Activated B cell treated with CpG ODN at 0.5 μM for 24 hours (primary cell): ENCODE data around the gene CORT. TPM values are rescaled to one million over a fixed set of nuclear protein-coding genes. Genes with fewer than 3 reads are reported as not detected.
"Not testable (repeated sequence)": the region's sequence is repeated elsewhere in the genome, so short reads cannot be mapped to it uniquely, and the experiment has no call there.

Experiments used
- ATAC-seq: fragments of 200-7000 bp; cut with Tn5 transposase; one replicate; pipeline ENCODE4 v1.10.0; 2021; ENCODE audit warnings: low read depth, mild to moderate bottlenecking, moderate library complexity
- CTCF ChIA-PET: fragments of 350-600 bp; sonication (Branson Sonifier 250); formaldehyde crosslinking; loops from one replicate; lab custom pipeline; 2021; ENCODE audit warnings: antibody characterized with exemption; lab: Charles Lee
- POLR2A ChIA-PET: fragments of 350-600 bp; sonication (Branson Sonifier 250); formaldehyde crosslinking; loops from one replicate; lab custom pipeline; 2021; ENCODE audit warnings: antibody characterized with exemption; lab: Charles Lee
- DNase-seq: peaks from one replicate; pipeline ENCODE4 v3.0.0; 2022
- H3K27ac Mint-ChIP-seq: one replicate; pipeline ENCODE4 v1.8.0; 2020; ENCODE audit warnings: mixed read lengths
- H3K27me3 Mint-ChIP-seq: one replicate; pipeline ENCODE4 v1.8.0; 2021; ENCODE audit warnings: mixed read lengths
- H3K36me3 Mint-ChIP-seq: one replicate; pipeline ENCODE4 v1.8.0; 2021; ENCODE audit warnings: low read depth, mixed read lengths
- H3K4me1 Mint-ChIP-seq: one replicate; pipeline ENCODE4 v1.8.0; 2021; ENCODE audit warnings: mixed read lengths
- H3K4me3 Mint-ChIP-seq: one replicate; pipeline ENCODE4 v1.8.0; 2020; ENCODE audit warnings: mild to moderate bottlenecking, mixed read lengths
- H3K9me3 Mint-ChIP-seq: one replicate; pipeline ENCODE4 v1.8.0; 2020; ENCODE audit warnings: mixed read lengths
- intact Hi-C: fragments of 100-400 bp; cut with micrococcal nuclease; formaldehyde crosslinking; loops from one replicate; pipeline ENCODE4 v1.15.1; 2024
- total RNA-seq: library from RNA; stranded (reverse); gene quantifications from 2 replicates; pipeline ENCODE4 v1.2.3, GENCODE V29; 2022
- TF ChIP-seq, protein P1 (sequence below): fragments of 200-600 bp; IDR thresholded peaks from one replicate; pipeline ENCODE4 v1.8.0; 2022; ENCODE audit warnings: antibody characterized with exemption, mild to moderate bottlenecking

Gene CORT
- total RNA-seq, 1 donor from 2014 or later = 0.49 TPM

DNA sequence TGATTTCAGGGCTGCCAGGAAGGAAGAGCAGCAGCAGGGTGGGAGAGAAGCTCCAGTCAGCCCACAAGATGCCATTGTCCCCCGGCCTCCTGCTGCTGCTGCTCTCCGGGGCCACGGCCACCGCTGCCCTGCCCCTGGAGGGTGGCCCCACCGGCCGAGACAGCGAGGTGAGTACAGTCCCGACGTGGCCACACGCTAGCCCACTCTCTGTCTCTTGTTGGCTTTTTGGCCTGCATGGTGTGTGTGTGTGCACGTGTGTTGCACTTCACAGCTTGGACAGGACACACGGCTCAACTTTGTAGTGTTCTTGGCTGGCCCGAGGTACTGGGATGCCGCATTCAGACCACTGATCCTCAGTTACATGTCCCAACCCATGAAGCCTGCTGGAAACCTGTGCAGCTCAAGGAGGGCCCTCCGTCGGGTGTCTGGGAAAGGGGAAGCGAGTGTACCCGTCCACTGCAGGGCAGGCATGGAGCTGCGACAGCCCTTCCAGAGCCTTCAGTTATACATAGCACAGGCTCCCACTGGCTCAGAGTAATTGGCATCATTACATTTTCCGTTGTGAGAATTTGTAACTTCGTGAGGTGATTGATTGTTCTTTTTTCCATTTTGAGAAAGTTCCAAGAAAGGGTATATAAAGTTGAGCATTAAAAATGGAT, 454 bp downstream of the CORT start:
- H3K36me3 Mint-ChIP-seq = no peaks in the 10 kb centered on the region
- no peaks in the 10 kb centered on the region for H3K9me3 Mint-ChIP-seq
- H3K4me3 Mint-ChIP-seq = no peak overlapping the region
- DNase-seq = no peak
- no peak overlapping the region for H3K27ac Mint-ChIP-seq
- intact Hi-C loops = no loop called here
- no peaks in the 10 kb centered on the region for H3K4me1 Mint-ChIP-seq
- POLR2A ChIA-PET = no interaction called here
- TF ChIP-seq, protein P1, sequence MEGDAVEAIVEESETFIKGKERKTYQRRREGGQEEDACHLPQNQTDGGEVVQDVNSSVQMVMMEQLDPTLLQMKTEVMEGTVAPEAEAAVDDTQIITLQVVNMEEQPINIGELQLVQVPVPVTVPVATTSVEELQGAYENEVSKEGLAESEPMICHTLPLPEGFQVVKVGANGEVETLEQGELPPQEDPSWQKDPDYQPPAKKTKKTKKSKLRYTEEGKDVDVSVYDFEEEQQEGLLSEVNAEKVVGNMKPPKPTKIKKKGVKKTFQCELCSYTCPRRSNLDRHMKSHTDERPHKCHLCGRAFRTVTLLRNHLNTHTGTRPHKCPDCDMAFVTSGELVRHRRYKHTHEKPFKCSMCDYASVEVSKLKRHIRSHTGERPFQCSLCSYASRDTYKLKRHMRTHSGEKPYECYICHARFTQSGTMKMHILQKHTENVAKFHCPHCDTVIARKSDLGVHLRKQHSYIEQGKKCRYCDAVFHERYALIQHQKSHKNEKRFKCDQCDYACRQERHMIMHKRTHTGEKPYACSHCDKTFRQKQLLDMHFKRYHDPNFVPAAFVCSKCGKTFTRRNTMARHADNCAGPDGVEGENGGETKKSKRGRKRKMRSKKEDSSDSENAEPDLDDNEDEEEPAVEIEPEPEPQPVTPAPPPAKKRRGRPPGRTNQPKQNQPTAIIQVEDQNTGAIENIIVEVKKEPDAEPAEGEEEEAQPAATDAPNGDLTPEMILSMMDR = no peak
- ATAC-seq = no peak
- H3K27me3 Mint-ChIP-seq = no peaks in the 10 kb centered on the region
- CTCF ChIA-PET = no interaction called here

GRCh38 chr1:10450836-10451235, 1.0 kb downstream of the CORT start:
- intact Hi-C loops = no loop called here
- DNase-seq (no peak), ATAC-seq (no peak)
- POLR2A ChIA-PET = no interaction called here
- H3K36me3 Mint-ChIP-seq = no peaks in the 10 kb centered on the region
- no peaks in the 10 kb centered on the region for H3K4me1 Mint-ChIP-seq
- H3K27me3 Mint-ChIP-seq = no peaks in the 10 kb centered on the region
- H3K27ac Mint-ChIP-seq = no peak overlapping the region
- H3K4me3 Mint-ChIP-seq = no peak overlapping the region
- CTCF ChIA-PET = no interaction called here
- no peaks in the 10 kb centered on the region for H3K9me3 Mint-ChIP-seq
- TF ChIP-seq, protein P1 = no peak

DNA sequence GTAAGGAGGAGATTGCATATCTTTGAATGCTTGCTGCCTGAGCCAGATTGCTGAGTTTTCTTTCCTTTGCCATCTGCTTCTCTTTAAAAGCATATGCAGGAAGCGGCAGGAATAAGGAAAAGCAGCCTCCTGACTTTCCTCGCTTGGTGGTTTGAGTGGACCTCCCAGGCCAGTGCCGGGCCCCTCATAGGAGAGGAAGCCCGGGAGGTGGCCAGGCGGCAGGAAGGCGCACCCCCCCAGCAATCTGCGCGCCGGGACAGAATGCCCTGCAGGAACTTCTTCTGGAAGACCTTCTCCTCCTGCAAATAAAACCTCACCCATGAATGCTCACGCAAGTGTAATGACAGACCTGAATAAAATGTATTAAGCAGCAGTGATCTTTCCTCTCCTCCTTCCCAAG, 1.5 kb downstream of the CORT start:
- Mint-ChIP-seq H3K9me3 (no peaks in the 10 kb centered on the region), H3K4me1 (no peaks in the 10 kb centered on the region), H3K27me3 (no peaks in the 10 kb centered on the region), H3K36me3 (peaks cover 3% of the 10 kb centered on the region), H3K27ac (no peak overlapping the region), H3K4me3 (no peak overlapping the region)
- ATAC-seq (no peak), DNase-seq (no peak)
- ChIA-PET CTCF (no interaction called here), POLR2A (no interaction called here)
- intact Hi-C loops = no loop called here
- TF ChIP-seq, protein P1 = no peak

- ChIA-PET POLR2A (interaction anchor here (0.6 to 0.7 kb wide), 2 partner anchors 47 to 701 kb away, joined by 4 to 6 read pairs; no protein-coding TSS in a partner anchor), CTCF (interaction anchor here (0.7 kb wide), 1 partner anchor 51 kb away, joined by 3 read pairs; no protein-coding TSS in a partner anchor)
- no peak overlapping the region for H3K4me3 Mint-ChIP-seq
- H3K27ac Mint-ChIP-seq = no peak overlapping the region
- ATAC-seq (no peak), DNase-seq (no peak)
- no peaks in the 10 kb centered on the region for H3K4me1 Mint-ChIP-seq
- intact Hi-C loops = no loop called here
- peaks cover 21% of the 10 kb centered on the region for H3K36me3 Mint-ChIP-seq
- TF ChIP-seq, protein P1 = no peak
- H3K27me3 Mint-ChIP-seq = no peaks in the 10 kb centered on the region
- no peaks in the 10 kb centered on the region for H3K9me3 Mint-ChIP-seq
Observed at GRCh38 chr1:10456048-10456447, 6.2 kb downstream of the CORT start.

- intact Hi-C loops = no loop called here
- Mint-ChIP-seq H3K36me3 (peaks cover 27% of the 10 kb centered on the region), H3K4me3 (no peak overlapping the region), H3K27ac (no peak overlapping the region), H3K27me3 (no peaks in the 10 kb centered on the region), H3K9me3 (no peaks in the 10 kb centered on the region), H3K4me1 (no peaks in the 10 kb centered on the region)
- TF ChIP-seq, protein P1 = no peak
- DNase-seq = no peak
- CTCF ChIA-PET = interaction anchor here (1.7 kb wide), 1 partner anchor 38 kb away, joined by 5 read pairs; no protein-coding TSS in a partner anchor
- POLR2A ChIA-PET = interaction anchor here (0.6 kb wide), 1 partner anchor 47 kb away, joined by 4 read pairs; no protein-coding TSS in a partner anchor
- ATAC-seq = no peak
Observed at GRCh38 chr1:10456661-10457060, 6.8 kb downstream of the CORT start.

- H3K4me1 Mint-ChIP-seq, intact Hi-C loops, POLR2A ChIA-PET, H3K27ac Mint-ChIP-seq, H3K27me3 Mint-ChIP-seq, ATAC-seq, DNase-seq, H3K9me3 Mint-ChIP-seq, H3K4me3 Mint-ChIP-seq: not testable (repeated sequence)
- peaks cover 35% of the 10 kb centered on the region for H3K36me3 Mint-ChIP-seq
- CTCF ChIA-PET = interaction anchor here (1.7 kb wide), 1 partner anchor 38 kb away, joined by 5 read pairs; no protein-coding TSS in a partner anchor
Observed at GRCh38 chr1:10457462-10457861, 7.6 kb downstream of the CORT start.
